Measurements from ENCODE around the gene TBC1D3C.
"Not testable (repeated sequence)": the region's sequence is repeated elsewhere in the genome, so short reads cannot be mapped to it uniquely, and the experiment has no call there.

DNA sequence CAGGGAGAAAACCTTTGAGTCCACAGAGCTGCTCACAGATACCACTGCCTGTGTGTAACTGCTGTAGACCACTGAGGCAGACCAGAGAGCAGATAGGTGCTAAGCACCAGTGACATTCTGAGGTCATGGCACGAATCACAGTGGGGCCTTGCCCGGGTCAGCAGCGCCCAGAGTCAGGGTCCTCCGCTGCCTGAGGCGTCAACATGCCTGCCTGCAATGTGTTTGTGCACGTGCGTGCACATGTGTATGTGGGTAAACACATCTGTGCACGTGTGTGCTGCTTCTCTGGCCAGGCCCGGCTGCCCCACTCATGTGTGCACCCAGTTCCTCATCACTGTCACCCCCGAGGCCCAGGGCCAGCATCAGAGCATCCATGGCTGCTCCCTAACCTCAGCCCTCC lies at the start of gene TBC1D3C:
- not testable (repeated sequence) for TF ChIP-seq YY1 (IDR thresholded peaks at IDR 0.05); REST (IDR thresholded peaks at IDR 0.05); RAD21 (IDR thresholded peaks at IDR 0.05); MAX (IDR thresholded peaks at IDR 0.05); ZBTB33 (IDR thresholded peaks at IDR 0.05); TAF1 (conservative IDR thresholded peaks at IDR 0.05); ATF3 (IDR thresholded peaks at IDR 0.05); HNF4G (IDR thresholded peaks at IDR 0.05); NR2F2 (IDR thresholded peaks at IDR 0.05); RXRA (IDR thresholded peaks at IDR 0.05)
- TF ChIP-seq, protein P1, sequence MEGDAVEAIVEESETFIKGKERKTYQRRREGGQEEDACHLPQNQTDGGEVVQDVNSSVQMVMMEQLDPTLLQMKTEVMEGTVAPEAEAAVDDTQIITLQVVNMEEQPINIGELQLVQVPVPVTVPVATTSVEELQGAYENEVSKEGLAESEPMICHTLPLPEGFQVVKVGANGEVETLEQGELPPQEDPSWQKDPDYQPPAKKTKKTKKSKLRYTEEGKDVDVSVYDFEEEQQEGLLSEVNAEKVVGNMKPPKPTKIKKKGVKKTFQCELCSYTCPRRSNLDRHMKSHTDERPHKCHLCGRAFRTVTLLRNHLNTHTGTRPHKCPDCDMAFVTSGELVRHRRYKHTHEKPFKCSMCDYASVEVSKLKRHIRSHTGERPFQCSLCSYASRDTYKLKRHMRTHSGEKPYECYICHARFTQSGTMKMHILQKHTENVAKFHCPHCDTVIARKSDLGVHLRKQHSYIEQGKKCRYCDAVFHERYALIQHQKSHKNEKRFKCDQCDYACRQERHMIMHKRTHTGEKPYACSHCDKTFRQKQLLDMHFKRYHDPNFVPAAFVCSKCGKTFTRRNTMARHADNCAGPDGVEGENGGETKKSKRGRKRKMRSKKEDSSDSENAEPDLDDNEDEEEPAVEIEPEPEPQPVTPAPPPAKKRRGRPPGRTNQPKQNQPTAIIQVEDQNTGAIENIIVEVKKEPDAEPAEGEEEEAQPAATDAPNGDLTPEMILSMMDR (IDR thresholded peaks at IDR 0.05; ENCODE audit: low read depth, low read length, missing input control) = not testable (repeated sequence)
